GM18858 (cell line): Measurements from ENCODE around the gene TNXB.
"Not testable (repeated sequence)": the region's sequence is repeated elsewhere in the genome, so short reads cannot be mapped to it uniquely, and the experiment has no call there.

ENCODE experiments used
- ATAC-seq: cut with Tn5 transposase; IDR thresholded peaks from one replicate; pipeline ENCODE4 v1.9.1; 2021; ENCODE audit not compliant: unreplicated experiment

The TNXB gene

DNA sequence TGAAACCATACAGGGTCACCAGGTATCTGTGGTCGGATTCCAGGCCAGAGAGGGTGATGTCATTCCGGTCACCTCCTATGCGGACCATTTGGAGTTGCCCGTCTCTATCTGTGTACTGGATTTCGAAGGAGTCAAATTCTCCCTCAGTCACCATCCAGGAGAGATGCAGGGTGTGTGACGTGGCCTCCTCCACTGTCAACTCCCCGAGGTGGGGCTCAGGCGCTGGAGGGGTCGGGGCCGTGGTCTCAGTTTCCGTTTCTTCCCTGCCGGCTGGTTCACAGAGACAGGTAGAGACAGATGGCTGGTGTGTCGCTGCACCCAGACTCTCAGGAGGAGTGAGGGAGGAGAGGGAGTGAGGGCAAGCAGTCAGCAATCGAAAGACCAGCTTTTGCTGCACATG, 40.3 kb downstream of the TNXB start:
- ATAC-seq, result no peak

- not testable (repeated sequence) for ATAC-seq
Measured at GRCh38 chr6:32068315-32068714, 40.8 kb downstream of the TNXB start.

- ATAC-seq, result not testable (repeated sequence)
Measured at GRCh38 chr6:32067521-32067920, 41.6 kb downstream of the TNXB start.

- ATAC-seq, result no peak
Measured at GRCh38 chr6:32064706-32065105, 44.4 kb downstream of the TNXB start.

DNA sequence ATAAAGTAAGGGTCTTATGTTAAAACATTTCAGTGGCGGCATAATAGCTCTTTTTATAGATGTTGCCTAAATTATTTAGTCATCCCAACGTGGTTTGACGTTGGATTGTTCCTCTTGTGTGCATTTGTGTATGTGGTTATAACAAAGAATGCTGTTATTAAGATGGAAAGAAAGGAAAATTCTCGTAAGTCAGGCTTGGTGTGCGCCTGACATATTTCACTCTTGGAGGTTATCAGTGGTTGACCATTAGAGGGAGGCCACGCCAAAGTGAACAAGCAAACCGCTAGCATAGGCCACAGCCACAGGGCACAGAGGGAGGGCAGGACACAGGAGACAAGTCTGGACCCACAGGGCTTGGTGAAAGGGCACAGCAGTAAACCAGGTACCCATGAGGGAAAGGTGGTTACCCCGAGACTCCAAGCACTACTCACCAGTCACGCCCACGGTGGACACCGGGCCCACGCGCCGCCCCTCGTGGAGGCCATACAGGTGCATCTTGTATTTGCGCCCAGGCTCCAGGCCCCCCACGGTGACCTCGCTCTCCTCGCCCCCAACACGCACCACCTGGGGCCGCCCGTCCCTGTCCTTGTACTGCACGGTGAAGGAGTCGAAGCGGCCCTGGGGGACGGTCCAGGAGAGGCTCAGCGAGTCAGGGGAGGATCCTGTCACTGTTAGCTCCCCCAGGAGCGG, 48.0 kb downstream of the TNXB start:
- ATAC-seq, result no peak

GRCh38 chr6:32058511-32058963, 50.6 kb downstream of the TNXB start:
- ATAC-seq, result no peak

GRCh38 chr6:32057966-32058365, 51.2 kb downstream of the TNXB start:
- no peak for ATAC-seq

DNA sequence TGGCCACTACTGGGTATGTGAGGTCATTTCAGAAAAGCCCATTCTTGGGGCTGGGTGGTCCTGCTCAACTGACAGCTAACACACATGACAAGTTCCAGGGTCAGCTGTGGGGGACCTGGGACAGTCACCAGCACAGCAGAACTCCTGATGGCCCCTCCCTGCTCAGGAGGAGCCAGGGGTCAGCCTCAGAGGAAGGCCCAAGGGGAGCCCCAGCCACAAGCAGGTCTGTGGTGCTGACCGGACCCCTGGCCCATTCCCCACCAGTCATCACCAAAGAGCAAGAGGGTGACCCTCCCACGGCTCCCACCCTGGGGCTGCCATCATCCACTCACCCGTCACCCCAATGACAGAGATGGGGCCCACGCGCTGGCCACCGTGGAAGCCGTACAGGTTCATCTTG, 52.9 kb downstream of the TNXB start:
- ATAC-seq, result no peak

DNA sequence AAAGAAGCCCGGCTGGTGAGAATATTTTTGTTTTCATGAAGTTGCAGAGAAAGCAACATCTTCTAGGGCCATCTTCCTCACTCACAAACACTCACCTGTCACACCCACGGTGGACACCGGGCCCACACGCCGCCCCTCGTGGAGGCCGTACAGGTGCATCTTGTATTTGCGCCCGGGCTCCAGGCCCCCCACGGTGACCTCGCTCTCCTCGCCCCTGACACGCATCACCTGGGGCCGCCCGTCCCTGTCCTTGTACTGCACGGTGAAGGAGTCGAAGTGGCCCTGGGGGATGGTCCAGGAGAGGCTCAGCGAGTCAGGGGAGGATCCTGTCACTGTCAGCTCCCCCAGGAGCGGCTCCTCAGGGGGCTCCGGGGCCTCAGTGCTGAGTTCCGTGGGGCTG, 53.4 kb downstream of the TNXB start:
- not testable (repeated sequence) for ATAC-seq

DNA sequence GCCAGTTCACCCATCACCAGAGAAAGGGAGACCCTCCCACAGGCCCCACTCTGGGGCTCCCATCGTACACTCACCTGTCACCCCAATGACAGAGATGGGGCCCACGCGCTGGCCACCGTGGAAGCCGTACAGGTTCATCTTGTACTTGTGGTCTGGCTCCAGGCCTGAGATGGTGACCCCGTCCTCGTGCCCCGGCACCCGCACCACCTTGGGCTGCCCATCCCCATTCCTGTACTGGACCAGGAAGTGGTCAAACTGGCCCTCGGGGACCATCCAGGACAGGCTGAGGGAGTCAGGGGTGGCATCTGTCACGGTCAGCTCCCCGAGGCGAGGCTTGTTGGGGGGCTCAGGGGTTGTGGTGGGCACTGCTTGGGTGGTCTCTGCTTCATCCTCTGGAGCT, 55.8 kb downstream of the TNXB start:
- ATAC-seq, result not testable (repeated sequence)

GRCh38 chr6:32052626-32053025, 56.5 kb downstream of the TNXB start:
- not testable (repeated sequence) for ATAC-seq

DNA sequence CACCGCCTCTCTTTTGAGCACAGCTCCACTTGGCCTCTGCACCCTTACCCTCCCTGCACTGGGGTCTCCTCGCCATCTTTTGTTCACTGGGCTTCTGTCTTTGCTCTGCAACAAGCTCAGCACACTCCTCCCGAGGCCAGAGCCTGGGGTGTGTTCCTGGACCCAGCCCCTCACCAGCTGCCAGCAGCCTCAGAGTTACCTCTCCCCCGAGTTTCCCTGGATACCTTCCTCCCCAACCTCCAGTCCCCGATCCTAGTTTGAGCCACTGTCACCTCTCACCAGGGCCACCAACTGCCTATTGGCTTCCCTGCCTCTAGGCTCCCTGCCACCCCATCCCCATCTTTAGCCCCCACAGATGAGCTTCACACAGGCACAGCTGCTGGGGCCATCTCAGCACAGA, 58.6 kb downstream of the TNXB start:
- ATAC-seq, result no peak

DNA sequence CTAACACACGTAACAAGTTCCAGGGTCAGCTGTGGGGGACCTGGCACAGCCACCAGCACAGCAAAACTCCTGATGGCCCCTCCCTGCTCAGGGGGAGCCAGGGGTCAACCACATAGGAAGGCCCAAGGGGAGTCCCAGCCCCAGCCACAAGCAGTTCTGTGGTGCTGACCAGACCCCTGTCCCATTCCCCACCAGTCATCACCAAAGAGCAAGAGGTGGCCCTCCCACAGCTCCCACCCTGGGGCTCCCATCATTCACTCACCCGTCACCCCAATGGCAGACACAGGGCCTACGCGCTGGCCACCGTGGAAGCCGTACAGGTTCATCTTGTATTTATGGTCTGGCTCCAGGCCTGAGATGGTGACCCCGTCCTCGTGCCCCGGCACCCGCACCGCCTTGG, 59.4 kb downstream of the TNXB start:
- not testable (repeated sequence) for ATAC-seq

DNA sequence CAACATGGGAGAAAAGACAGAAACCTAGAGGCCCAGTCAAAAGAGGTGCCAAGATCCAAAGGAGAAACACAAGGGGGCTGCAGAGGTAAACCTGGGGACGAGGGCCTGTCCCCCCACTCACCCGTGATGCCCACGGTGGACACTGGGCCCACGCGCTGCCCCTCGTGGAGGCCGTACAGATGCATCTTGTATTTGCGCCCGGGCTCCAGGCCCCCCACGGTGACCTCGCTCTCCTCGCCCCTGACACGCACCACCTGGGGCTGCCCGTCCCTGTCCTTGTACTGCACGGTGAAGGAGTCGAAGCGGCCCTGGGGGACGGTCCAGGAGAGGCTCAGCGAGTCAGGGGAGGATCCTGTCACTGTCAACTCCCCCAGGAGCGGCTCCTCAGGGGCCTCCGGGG, 60.0 kb downstream of the TNXB start:
- ATAC-seq, result not testable (repeated sequence)

GRCh38 chr6:32047855-32048766, 61.0 kb downstream of the TNXB start:
- ATAC-seq, result no peak

GRCh38 chr6:32047539-32047854, 61.6 kb downstream of the TNXB start:
- no peak for ATAC-seq

DNA sequence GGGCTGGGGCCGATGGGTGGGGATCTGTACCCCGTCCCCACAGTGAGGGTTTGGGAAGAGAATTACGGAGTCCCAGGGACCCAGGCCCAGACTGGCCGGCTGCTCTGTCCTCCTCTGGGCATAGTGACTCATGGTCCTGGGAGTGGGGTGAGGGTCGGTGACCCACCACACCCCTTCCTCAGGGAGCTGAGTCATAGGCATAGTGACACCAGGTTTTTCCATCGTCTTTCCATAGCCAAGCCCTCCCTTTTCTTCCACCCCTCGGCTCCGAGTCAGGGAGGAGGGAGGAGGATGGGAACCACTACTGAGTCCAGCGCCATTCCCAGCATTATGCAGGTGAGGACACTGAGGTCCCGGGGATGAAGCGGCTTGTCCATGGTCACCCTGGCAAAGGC, 62.1 kb downstream of the TNXB start:
- ATAC-seq, result no peak

DNA sequence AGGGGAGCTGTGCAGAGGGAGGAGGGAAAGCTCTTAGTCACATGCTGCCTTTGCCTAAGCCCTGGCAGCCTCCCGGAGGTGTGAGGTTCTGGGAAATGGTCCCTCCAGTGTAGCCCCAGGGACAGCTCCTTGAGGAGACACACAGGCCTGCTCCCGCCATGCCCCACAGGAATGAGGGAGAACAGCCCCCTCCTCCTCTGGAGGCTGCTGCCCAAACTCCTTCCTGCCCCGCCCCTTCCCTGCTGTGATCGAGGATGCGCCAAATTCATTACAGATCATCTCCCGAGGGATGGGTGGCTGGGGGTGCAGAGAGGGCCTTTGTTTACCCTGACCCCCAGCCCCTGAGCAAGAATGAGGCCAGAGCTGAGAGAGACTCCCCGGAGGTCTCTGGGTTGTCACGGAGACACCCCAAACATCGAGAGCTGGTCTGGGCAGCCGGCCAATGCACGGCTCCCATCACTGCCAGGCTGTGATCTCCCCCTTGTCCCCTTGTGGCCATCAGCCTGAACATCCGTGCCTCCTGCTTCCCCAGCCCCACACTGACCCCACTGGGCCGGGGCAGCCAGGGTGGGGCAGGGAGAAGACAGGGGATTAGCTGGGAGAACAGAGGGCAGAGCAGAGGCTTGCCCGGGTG, 62.6 kb downstream of the TNXB start:
- no peak for ATAC-seq

- no peak for ATAC-seq
Measured at GRCh38 chr6:32045811-32046449, 63.2 kb downstream of the TNXB start.

DNA sequence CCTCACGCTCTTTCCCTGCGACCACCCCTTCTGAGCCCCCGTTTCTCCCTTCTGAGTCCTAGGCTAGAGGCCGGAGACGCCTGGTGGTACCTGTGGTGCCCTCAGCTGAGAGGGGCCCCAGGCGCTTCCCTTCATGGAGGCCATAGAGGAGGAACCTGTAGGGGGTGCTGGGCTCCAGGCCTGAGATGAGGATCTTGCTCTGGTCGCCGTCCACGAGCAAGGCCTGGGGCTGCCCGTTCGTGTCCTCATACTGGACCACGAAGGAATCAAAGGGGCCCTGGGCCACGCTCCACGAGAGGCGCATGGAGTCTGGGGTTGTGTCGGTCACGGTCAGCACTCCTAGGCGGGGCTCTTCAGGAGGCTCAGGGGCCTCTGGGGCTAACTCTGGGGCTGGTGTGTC, 64.2 kb downstream of the TNXB start:
- not testable (repeated sequence) for ATAC-seq
